RPMI8226 (cell line): ENCODE results near the gene COMT.
"Not testable (repeated sequence)": the region's sequence is repeated elsewhere in the genome, so short reads cannot be mapped to it uniquely, and the experiment has no call there.

Source experiments
- DNase-seq: peaks from one replicate; pipeline ENCODE4 v3.0.0-alpha.2; 2015

The COMT gene

GRCh38 chr22:19941365-19942082, at the start of gene COMT, which contains the start of gene TXNRD2:
TSS of gene COMT (plus strand) at chr22:19941772. CDS start at chr22:19962527, 20,755 bp downstream.
TSS of gene TXNRD2 (minus strand) at chr22:19941818. CDS start at chr22:19941803, 15 bp downstream.
- peak; percentile 45 for DNase-seq

GRCh38 chr22:19892257-19892879, 49.2 kb upstream of the COMT start:
- no peak for DNase-seq

GRCh38 chr22:19892925-19893324, 48.6 kb upstream of the COMT start:
- no peak for DNase-seq

GRCh38 chr22:19893363-19893762, 48.2 kb upstream of the COMT start:
- DNase-seq, result no peak

GRCh38 chr22:19895160-19895849, 46.3 kb upstream of the COMT start:
- DNase-seq, result no peak

GRCh38 chr22:19896665-19897355, 44.8 kb upstream of the COMT start:
- no peak for DNase-seq

GRCh38 chr22:19897726-19898125, 43.8 kb upstream of the COMT start:
- DNase-seq, result no peak

GRCh38 chr22:19898145-19898544, 43.4 kb upstream of the COMT start:
- no peak for DNase-seq

GRCh38 chr22:19898831-19899567, 42.6 kb upstream of the COMT start:
- no peak for DNase-seq

- no peak for DNase-seq
Measured at GRCh38 chr22:19900707-19901436, 40.7 kb upstream of the COMT start.

GRCh38 chr22:19901577-19902244, 39.9 kb upstream of the COMT start:
- DNase-seq, result no peak

- DNase-seq, result no peak
Measured at GRCh38 chr22:19902245-19902715, 39.3 kb upstream of the COMT start.

- no peak for DNase-seq
Measured at GRCh38 chr22:19903031-19903430, 38.5 kb upstream of the COMT start.

GRCh38 chr22:19903513-19903912, 38.1 kb upstream of the COMT start:
- no peak for DNase-seq

- DNase-seq, result no peak
Measured at GRCh38 chr22:19904174-19904856, 37.3 kb upstream of the COMT start.

GRCh38 chr22:19904935-19905334, 36.6 kb upstream of the COMT start:
- no peak for DNase-seq

- DNase-seq, result no peak
Measured at GRCh38 chr22:19905347-19906276, 36.0 kb upstream of the COMT start.

GRCh38 chr22:19906864-19907263, 34.7 kb upstream of the COMT start:
- not testable (repeated sequence) for DNase-seq

- DNase-seq, result not testable (repeated sequence)
Measured at GRCh38 chr22:19907902-19908301, 33.7 kb upstream of the COMT start.
